Activated T-cell treated with anti-CD3 and anti-CD28 coated beads, Interleukin-2, amount 50 U/mL, for 72 hours (primary cell): Measurements from ENCODE around the gene SLC6A6. TPM values are rescaled to one million over a fixed set of nuclear protein-coding genes. Genes with fewer than 3 reads are reported as not detected.
"Not testable (repeated sequence)": the region's sequence is repeated elsewhere in the genome, so short reads cannot be mapped to it uniquely, and the experiment has no call there.

Experiments used
- ATAC-seq, 2 donors: fragments of 150-1000 bp; cut with Tn5 transposase; replicated peaks in 1 of 2; 2 replicates each; pipeline ENCODE4 v1.10.0; 2021; ENCODE audit warnings: moderate library complexity in 2 of 2, mild to moderate bottlenecking in 1 of 2
- DNase-seq, 2 donors: peaks; one replicate each; pipeline ENCODE4 v3.0.0; 2021 to 2022; ENCODE audit warnings: mixed read lengths in 1 of 2
- H3K27ac Mint-ChIP-seq: one replicate; pipeline ENCODE4 v1.8.0; 2022; ENCODE audit warnings: mild to moderate bottlenecking, moderate library complexity, mixed read lengths
- H3K27me3 Mint-ChIP-seq: one replicate; pipeline ENCODE4 v1.8.0; 2022; ENCODE audit warnings: low read depth, mixed read lengths
- H3K36me3 Mint-ChIP-seq, 2 donors: one replicate each; pipeline ENCODE4 v1.8.0; 2022; ENCODE audit warnings: mixed read lengths in 2 of 2, mild to moderate bottlenecking in 1 of 2; ENCODE audit not compliant: insufficient read depth in 2 of 2
- H3K4me1 Mint-ChIP-seq: one replicate; pipeline ENCODE4 v1.8.0; 2022; ENCODE audit warnings: low read depth, mixed read lengths
- H3K4me3 Mint-ChIP-seq, 2 donors: one replicate each; pipeline ENCODE4 v1.8.0; 2022; ENCODE audit warnings: mild to moderate bottlenecking in 2 of 2, mixed read lengths in 2 of 2, moderate library complexity in 2 of 2
- H3K9me3 Mint-ChIP-seq, 2 donors: one replicate each; pipeline ENCODE4 v1.8.0; 2022; ENCODE audit warnings: mixed read lengths in 2 of 2
- total RNA-seq, 2 donors: library from RNA; stranded (reverse); gene quantifications; one replicate each; pipeline ENCODE4 v1.2.3, GENCODE V29; 2022

Gene SLC6A6
- total RNA-seq, 2 donors from 2014 or later = 35.4 to 39.2 TPM

DNA sequence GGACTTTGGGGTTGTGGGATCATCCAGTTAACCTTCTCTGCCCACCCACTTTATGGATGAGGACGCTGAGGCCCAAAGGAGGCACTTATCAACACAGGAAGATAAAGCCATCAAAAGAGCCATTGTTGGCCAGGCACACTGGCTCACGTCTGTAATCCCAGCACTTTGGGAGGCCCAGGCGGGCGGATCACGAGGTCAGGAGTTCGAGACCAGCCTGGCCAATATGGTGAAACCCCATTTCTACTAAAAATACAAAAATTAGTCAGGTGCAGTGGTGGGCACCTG, 7.3 kb downstream of the SLC6A6 start:
- H3K27ac Mint-ChIP-seq = peak overlapping the region; percentile 83
- not testable (repeated sequence) for H3K27me3 Mint-ChIP-seq

DNA sequence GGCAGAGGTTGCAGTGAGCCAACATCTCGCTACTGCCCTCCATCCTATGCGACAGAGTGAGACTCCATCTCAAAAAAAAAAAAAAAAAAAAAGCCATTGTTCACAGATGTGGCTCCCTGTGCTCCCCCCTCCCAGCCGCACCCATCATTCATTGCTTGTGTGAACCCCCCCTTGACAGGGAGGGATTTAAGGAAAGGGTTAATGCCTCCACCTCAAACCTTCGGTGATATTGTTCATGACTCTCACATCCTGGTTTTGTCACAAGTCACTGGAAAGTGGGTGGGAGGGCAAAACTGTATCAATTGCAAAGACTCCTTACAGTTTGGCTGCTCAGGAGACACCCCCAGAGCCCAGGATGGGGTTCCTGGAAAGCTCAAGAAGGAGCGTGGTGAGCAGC, 7.7 kb downstream of the SLC6A6 start:
- Mint-ChIP-seq H3K9me3 (no peaks in the 10 kb centered on the region), H3K27ac (peak overlapping the region; percentile 54), H3K27me3 (no peaks in the 10 kb centered on the region), H3K4me3 (peak overlapping the region in 1 of 2 donors; percentile 27), H3K36me3 (peaks cover 0 to 13% of the 10 kb centered on the region in 2 donors), H3K4me1 (peaks cover 55% of the 10 kb centered on the region)
- DNase-seq (no peak), ATAC-seq (no peak)

More for the DNA sequence above, 7.3 kb downstream of the SLC6A6 start:
- not testable (repeated sequence) for H3K36me3 Mint-ChIP-seq, DNase-seq, H3K9me3 Mint-ChIP-seq, H3K4me3 Mint-ChIP-seq, ATAC-seq
- peaks cover 54% of the 10 kb centered on the region for H3K4me1 Mint-ChIP-seq

DNA sequence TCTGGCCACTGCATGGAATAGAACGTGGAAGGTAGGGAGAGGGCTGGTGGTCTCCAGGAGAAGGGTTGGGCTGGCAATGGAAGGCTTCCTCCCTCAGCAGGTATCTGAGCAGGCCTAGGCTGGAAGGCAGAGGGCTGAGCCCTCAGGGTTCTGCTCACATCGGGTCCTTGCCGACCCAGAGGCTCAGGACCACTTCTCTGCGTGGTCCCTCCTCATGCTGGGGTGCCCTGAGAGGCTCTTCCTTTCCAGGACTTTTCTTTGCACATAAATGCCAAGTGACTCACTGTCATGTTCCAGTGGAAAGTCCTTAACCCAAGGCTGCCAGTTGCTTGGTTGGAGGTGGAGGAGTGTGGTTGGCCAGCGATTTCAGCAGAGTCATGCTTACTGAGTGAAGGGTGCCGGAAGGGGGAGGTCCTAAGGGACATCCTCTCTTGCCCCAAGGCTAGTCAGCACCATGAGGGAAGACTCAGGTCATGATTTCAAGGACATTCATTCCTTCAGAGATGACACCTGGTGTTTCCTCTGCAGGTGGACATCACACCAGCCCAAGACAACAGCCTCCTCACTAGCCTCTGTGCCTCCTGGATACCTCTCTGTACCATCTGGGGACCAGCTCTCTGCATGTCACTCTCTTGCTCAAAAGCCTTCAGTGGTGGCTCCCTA, 8.2 kb downstream of the SLC6A6 start:
- ATAC-seq = peak; percentile 77 to 90
- H3K4me1 Mint-ChIP-seq = peaks cover 50% of the 10 kb centered on the region
- no peaks in the 10 kb centered on the region for H3K9me3 Mint-ChIP-seq
- peak in 1 of 2 donors; percentile 37 for DNase-seq
- peaks cover 0 to 13% of the 10 kb centered on the region in 2 donors for H3K36me3 Mint-ChIP-seq
- no peaks in the 10 kb centered on the region for H3K27me3 Mint-ChIP-seq
- H3K4me3 Mint-ChIP-seq = peak overlapping the region in 1 of 2 donors; percentile 27
- H3K27ac Mint-ChIP-seq = peak overlapping the region; percentile 54

DNA sequence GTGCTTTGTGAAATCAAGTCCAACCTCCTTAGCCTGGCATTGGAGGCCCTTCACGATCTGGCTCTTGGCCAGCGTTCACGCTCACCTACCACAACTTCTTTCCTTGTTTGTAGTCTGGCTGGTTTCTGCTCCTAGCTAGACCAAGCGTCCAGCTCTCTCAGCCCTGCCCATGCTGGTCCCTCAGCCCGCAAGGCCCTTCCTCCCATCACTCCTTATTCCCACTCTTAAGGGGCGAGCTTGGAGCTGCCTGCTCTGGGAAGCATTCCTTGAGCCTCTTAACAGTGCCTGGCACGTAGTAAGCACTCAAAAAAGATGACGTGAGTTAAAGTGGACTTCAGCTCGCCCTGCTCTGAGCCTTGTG, 8.7 kb downstream of the SLC6A6 start:
- ATAC-seq (no peak), DNase-seq (no peak)
- peaks cover 45% of the 10 kb centered on the region for H3K4me1 Mint-ChIP-seq
- no peaks in the 10 kb centered on the region for H3K9me3 Mint-ChIP-seq
- no peak overlapping the region for H3K4me3 Mint-ChIP-seq
- peak overlapping the region; percentile 13 for H3K27ac Mint-ChIP-seq
- peaks cover 0 to 14% of the 10 kb centered on the region in 2 donors for H3K36me3 Mint-ChIP-seq
- no peaks in the 10 kb centered on the region for H3K27me3 Mint-ChIP-seq

DNA sequence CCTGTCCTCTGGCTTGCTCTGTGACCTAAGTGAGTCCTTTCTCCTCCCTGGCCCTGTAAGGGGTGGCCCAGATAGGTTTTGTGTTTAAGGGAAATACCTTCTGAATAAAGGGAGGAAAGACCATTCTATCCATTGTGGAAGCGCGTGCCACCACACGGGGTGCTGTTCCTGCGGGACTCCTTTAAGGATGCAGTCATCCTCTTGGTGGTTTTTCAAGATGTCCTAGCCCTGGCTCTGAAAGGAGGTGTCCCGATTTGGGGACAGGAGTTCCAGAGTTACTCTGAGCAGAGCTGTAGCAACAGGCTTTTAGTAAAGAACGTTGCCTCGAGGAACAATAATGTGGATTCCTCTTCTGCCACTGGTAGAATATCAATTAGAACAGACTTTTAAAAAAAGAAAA, 9.6 kb downstream of the SLC6A6 start:
- no peaks in the 10 kb centered on the region for H3K9me3 Mint-ChIP-seq
- peak overlapping the region; percentile 19 for H3K27ac Mint-ChIP-seq
- DNase-seq (no peak), ATAC-seq (no peak)
- H3K4me1 Mint-ChIP-seq = peaks cover 41% of the 10 kb centered on the region
- H3K4me3 Mint-ChIP-seq = no peak overlapping the region
- peaks cover 0 to 15% of the 10 kb centered on the region in 2 donors for H3K36me3 Mint-ChIP-seq
- H3K27me3 Mint-ChIP-seq = no peaks in the 10 kb centered on the region

DNA sequence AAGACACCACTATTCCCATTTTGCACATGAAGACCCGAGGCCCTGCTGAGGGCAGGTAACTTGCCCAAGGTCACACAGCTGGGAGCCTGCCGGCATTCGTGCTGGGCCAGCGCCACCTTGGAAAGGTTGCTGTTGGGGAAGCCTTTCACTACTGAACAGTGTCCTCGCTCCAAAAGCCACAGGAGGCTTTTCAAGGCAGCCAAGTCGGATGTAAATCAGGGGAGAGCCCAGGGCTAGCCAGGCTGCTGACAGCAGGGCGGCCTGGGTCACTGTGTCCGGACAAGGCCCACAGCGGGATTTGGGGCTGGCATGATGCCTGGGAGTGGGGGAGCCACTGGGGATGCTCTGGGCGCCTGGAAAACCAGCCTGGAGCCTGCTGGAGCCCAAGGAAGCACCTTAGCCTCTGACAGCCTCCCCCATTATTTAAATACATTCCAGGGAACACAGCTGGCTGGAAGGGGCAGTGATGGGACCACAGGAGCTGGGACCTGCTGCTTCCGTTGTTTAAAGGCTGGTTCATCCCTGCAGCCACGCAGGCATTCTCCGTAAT, 10.5 kb downstream of the SLC6A6 start:
- H3K27me3 Mint-ChIP-seq = no peaks in the 10 kb centered on the region

DNA sequence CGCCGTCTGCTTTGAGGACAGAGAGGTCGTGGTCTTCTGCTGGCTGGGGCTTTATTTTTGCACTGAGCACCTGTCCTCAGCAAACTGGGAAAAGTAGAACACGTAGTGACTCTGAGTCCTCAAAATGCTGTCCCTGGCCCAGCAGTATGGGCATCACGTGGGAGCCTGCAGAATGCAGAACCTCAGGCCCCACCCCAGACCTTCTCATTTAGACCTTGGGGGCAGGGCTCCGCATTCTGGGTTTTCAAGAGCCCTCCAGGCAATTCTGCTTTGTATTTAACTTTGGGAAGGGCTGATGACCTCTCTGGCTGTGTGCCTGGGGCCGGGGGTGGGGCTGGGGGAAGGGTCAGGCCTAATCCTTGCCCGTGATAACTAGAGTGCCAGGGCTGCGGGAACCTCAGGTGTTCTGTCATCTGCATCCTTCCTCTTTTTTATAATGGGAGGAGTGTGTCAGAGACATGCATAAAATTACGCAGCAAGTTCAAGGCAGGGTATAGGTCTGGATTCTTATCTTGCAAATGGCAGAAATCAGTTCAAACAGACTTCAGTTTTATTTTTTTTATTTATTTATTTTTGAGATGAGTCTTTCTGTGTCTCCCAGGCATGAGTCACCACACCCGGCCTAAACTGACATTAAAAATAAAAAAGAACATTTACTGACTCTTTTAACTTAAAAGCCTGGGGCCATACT, 11.1 kb downstream of the SLC6A6 start:
- no peak for DNase-seq
- no peak overlapping the region for H3K4me3 Mint-ChIP-seq
- ATAC-seq = no peak
- H3K4me1 Mint-ChIP-seq = peaks cover 47% of the 10 kb centered on the region
- no peaks in the 10 kb centered on the region for H3K27me3 Mint-ChIP-seq
- no peak overlapping the region for H3K27ac Mint-ChIP-seq
- H3K36me3 Mint-ChIP-seq = peaks cover 0 to 11% of the 10 kb centered on the region in 2 donors
- no peaks in the 10 kb centered on the region for H3K9me3 Mint-ChIP-seq

More for the DNA sequence above, 10.5 kb downstream of the SLC6A6 start:
- no peak overlapping the region for H3K27ac Mint-ChIP-seq
- H3K9me3 Mint-ChIP-seq = no peaks in the 10 kb centered on the region
- ATAC-seq (no peak), DNase-seq (no peak)
- H3K4me1 Mint-ChIP-seq = peaks cover 41% of the 10 kb centered on the region
- no peak overlapping the region for H3K4me3 Mint-ChIP-seq
- H3K36me3 Mint-ChIP-seq = peaks cover 0 to 11% of the 10 kb centered on the region in 2 donors

DNA sequence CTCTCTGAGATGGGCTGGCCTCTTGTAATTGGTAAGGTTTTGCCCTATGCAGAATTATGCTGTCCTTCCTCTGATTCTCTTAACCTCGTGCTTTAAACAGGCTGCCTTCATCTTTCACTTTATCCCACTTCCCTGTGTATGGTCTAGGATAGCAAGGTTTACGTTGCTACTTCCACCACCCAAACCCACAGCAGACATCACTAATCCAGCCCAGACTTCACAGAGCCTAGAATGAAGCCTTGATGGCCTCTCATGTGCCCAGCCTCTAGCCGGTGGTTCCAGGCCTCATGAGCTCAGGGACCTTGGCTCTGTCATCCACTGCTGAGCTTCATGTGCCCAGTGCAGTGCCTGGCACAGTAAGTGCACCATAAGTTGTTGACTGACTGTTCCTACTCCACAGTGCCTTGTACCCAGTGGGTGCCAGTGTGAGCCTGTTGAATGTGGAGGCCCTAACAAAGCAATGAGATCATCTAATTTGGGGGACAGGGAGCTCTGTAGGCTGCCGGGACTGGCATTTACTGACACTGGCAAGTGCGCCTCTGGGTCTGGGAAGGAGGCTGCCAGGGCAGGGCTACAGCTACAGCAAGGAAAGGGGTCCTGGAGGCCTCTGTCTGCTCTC, 12.5 kb downstream of the SLC6A6 start:
- Mint-ChIP-seq H3K4me1 (peaks cover 39% of the 10 kb centered on the region), H3K4me3 (no peak overlapping the region), H3K9me3 (no peaks in the 10 kb centered on the region), H3K36me3 (peaks cover 0 to 11% of the 10 kb centered on the region in 2 donors), H3K27ac (no peak overlapping the region), H3K27me3 (no peaks in the 10 kb centered on the region)
- ATAC-seq (no peak), DNase-seq (no peak)

DNA sequence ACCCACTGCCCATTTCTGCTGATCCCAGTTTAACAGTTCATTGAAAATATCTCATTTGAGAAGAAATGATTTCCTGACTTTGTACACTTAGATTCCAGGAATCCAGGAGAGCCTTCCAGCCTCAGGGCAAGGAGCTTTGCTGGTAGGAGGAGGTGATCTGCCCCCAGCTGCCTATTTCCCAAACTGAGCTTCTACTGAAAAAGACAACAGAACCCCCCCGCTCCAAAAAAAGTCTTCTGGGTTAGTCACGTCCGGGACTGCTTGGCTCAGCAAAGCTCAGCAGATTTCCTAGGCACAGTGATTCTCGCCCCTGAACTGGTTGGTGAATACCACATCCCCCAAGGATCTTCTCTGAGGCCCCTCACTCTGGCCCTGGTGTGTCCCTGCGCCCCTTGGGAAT, 13.1 kb downstream of the SLC6A6 start:
- H3K27me3 Mint-ChIP-seq = no peaks in the 10 kb centered on the region
- H3K9me3 Mint-ChIP-seq = no peaks in the 10 kb centered on the region
- H3K36me3 Mint-ChIP-seq = peaks cover 0 to 11% of the 10 kb centered on the region in 2 donors
- peaks cover 33% of the 10 kb centered on the region for H3K4me1 Mint-ChIP-seq
- DNase-seq (no peak), ATAC-seq (no peak)
- H3K27ac Mint-ChIP-seq = no peak overlapping the region
- no peak overlapping the region for H3K4me3 Mint-ChIP-seq

DNA sequence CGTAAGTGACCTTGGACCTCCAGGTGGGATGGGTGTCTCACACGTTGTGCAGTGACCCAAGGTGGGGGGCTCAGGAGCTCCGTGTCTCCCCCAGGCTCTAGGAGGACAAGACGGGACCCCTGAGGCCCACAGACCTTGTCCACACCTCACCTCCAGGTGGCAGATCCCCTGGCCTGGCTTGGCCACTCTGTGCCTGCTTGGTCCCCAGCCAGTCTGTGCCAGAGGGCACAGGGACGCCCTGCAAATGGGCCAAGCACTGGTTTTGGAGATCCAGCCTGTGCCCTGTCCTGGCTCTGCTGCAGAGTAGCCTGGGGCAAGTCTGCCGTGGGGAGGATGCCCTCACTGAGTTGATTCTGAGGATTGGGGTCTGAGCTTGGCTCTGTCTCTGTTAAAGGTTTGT, 14.0 kb downstream of the SLC6A6 start:
- Mint-ChIP-seq H3K4me3 (no peak overlapping the region), H3K27me3 (no peaks in the 10 kb centered on the region), H3K9me3 (no peaks in the 10 kb centered on the region), H3K36me3 (peaks cover 0 to 7% of the 10 kb centered on the region in 2 donors), H3K27ac (no peak overlapping the region), H3K4me1 (peaks cover 24% of the 10 kb centered on the region)
- ATAC-seq (no peak), DNase-seq (no peak)

DNA sequence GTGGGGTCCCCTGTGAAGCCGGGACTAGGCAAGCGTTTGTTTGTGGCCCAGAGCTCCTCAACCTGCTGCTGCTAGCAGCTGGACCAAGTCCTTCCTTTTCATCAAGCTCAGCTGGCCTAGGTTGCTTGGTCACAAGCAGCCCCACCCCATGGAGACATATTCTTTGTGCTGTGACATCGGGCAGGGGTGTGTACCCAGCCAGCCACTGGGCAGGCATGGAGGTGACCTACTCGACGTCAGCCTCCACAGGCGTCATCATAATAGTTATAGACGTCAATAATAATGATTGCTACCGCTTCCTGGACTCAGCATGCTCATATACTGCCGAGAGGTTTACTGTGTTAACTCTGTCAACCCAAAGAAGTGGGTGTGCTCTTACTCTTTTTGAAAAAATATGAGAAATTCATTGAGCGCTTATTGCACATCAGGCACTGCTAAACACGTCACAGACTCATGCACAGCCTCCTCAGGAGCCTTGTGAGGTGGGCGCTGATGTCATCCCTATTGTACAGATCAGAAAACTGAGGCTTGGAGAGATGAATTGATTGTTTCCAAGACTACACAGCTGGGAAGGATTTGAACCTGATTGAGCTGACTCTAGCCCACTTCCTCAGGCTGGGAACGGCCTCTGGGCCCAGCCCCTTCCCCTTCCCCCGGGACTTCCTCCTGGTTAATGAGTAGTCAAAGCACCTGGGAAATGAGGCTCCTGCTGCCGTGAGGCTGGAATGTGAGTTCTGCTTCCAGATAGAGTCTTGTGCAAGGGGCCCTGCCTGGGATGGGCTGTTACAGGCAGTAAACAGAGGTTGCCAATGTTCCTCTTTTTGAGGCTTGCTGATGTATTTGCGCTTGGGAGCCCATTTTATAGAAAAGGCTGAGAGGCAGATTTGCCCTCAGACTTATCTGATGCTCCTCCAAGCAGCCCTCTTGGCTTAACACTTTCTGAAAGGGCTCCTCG, 16.2 kb downstream of the SLC6A6 start:
- no peaks in the 10 kb centered on the region for H3K9me3 Mint-ChIP-seq
- no peak for DNase-seq
- peaks cover 29% of the 10 kb centered on the region for H3K4me1 Mint-ChIP-seq
- H3K27me3 Mint-ChIP-seq = no peaks in the 10 kb centered on the region
- H3K27ac Mint-ChIP-seq = peak overlapping the region; percentile 39
- no peak for ATAC-seq
- peaks cover 0 to 7% of the 10 kb centered on the region in 2 donors for H3K36me3 Mint-ChIP-seq
- H3K4me3 Mint-ChIP-seq = no peak overlapping the region

DNA sequence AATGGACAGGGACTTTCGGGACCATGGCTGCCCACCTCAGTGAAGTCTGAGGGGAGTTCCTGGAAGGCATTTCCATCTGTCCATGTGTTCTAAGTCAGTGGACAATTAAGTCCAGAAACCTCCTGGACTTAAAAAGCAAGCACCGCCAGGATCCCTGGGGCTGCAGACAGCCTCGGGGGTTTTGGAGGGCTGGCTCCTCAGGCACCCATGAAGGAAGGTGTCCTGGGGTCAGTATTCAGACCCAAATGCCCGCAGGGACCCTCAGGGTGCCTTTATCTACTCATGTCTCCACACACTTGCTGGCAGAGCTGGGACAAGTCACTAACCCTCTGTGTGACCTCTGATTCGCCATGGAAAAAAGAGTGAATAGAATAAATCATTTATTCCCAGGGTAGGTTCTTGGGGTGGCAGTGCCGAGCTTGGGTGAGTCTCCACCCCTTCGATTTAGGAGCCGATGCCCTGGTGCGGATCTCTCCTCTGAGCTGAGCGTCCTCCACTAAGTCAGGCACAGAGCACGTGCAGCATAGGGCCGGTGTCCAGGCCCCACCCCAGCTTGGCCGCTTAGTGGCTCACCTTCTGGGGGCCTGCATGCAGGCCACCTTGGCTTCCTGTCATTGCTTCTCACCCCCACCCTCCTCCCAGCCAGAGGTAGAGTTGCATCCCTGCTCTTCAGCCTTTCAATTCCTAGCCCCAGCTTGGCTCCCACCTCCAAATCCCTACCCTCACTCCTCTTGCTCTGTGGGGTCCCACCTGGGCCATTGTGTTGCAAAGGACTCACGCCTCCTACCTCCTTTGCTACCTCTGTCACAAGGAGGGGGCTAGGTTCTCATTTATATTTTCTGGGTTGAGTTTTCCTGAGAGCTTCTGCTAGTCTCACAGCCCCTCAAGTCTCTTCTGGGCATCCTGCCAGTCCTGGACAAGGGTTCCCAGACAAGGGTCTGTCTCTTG, 19.9 kb downstream of the SLC6A6 start:
- Mint-ChIP-seq H3K4me1 (peaks cover 56% of the 10 kb centered on the region), H3K9me3 (no peaks in the 10 kb centered on the region), H3K36me3 (no peaks in the 10 kb centered on the region), H3K27me3 (no peaks in the 10 kb centered on the region), H3K4me3 (no peak overlapping the region), H3K27ac (peak overlapping the region; percentile 97)
- DNase-seq (no peak), ATAC-seq (no peak)
